GM12864 (cell line): ENCODE measurements around the gene ERC1.

ENCODE experiments used
- DNase-seq: peaks from one replicate; pipeline ENCODE4 v3.0.0-alpha.2; 2011; ENCODE audit warnings: low read depth
- H3K4me3 ChIP-seq: 2 replicates; pipeline ENCODE4 v1.5.1; 2011; ENCODE audit warnings: mild to moderate bottlenecking, low read depth, low read length, control low read depth
- TF ChIP-seq, protein P1 (sequence below): IDR thresholded peaks from 2 replicates; pipeline ENCODE4 v1.5.1; 2011; ENCODE audit warnings: low read depth, mild to moderate bottlenecking, moderate library complexity, low read length, control low read depth, inconsistent platforms; ENCODE audit errors: missing control alignments

The ERC1 gene

GRCh38 chr12:1357171-1357570 lies 366.1 kb downstream of the ERC1 start:
- no peak for DNase-seq
- TF ChIP-seq, protein P1, sequence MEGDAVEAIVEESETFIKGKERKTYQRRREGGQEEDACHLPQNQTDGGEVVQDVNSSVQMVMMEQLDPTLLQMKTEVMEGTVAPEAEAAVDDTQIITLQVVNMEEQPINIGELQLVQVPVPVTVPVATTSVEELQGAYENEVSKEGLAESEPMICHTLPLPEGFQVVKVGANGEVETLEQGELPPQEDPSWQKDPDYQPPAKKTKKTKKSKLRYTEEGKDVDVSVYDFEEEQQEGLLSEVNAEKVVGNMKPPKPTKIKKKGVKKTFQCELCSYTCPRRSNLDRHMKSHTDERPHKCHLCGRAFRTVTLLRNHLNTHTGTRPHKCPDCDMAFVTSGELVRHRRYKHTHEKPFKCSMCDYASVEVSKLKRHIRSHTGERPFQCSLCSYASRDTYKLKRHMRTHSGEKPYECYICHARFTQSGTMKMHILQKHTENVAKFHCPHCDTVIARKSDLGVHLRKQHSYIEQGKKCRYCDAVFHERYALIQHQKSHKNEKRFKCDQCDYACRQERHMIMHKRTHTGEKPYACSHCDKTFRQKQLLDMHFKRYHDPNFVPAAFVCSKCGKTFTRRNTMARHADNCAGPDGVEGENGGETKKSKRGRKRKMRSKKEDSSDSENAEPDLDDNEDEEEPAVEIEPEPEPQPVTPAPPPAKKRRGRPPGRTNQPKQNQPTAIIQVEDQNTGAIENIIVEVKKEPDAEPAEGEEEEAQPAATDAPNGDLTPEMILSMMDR = no peak
- no peak overlapping the region for H3K4me3 ChIP-seq

DNA sequence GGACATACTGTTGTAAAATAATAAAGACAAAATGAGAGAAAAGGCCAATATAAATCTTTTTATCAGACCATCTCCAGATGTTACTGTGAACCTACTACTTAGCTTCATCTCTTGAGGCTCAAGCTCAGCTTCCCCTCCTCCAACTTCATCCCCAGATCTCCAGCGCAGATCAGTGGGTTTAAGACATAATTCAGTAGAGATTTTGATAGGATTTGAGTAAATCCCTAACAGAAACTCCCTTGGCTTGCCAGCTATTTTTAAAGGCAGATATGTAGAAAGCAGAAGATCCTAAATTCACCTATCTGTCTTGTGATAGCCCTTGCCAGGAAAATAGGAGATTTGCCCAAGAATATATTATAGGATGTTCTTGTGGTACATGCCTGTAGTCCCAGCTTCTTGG lies 366.7 kb downstream of the ERC1 start:
- DNase-seq = no peak
- TF ChIP-seq, protein P1 = no peak
- H3K4me3 ChIP-seq = no peak overlapping the region

DNA sequence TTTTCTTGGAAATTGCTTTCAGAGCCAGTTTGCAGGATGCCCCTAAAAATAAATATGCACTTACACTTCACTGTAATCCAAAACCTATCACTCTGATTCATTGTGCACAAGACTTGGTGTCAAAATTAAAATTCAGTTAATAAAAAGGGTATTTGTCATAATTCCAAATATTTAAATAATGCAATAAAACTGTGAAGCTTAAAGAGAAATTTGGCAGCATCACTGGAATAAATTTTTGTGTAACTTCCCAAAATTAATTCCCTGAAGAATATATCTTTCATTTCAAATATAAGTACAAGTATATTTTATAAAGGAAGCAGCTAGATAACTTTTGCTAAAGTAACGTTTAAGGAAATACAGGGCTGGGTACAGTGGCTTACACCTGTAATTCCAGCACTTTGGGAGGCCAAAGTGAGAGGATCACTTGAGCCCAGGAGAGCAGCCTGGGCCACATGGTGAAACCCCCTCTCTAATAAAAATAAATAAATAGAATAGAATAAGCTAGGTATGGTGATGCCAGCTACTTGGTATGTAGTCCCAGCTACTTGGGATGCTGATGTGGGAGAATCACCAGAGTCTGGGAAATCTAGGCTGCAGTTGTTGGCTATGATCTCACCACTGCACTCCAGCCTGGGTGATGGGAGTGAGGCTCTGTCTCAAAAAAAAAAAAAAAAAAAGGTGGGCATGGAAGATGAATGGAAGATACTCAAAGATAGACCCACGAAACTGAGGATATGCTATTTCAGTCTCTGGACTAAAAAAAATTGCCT lies 369.6 kb downstream of the ERC1 start:
- TF ChIP-seq, protein P1 = no peak
- no peak for DNase-seq
- H3K4me3 ChIP-seq = no peak overlapping the region

GRCh38 chr12:1362143-1362662 lies 371.2 kb downstream of the ERC1 start:
- no peak overlapping the region for H3K4me3 ChIP-seq
- TF ChIP-seq, protein P1 = no peak
- DNase-seq = no peak

- no peak for DNase-seq
- no peak overlapping the region for H3K4me3 ChIP-seq
- TF ChIP-seq, protein P1 = no peak
These were observed 374.7 kb downstream of the ERC1 start for GRCh38 chr12:1365703-1366102.

DNA sequence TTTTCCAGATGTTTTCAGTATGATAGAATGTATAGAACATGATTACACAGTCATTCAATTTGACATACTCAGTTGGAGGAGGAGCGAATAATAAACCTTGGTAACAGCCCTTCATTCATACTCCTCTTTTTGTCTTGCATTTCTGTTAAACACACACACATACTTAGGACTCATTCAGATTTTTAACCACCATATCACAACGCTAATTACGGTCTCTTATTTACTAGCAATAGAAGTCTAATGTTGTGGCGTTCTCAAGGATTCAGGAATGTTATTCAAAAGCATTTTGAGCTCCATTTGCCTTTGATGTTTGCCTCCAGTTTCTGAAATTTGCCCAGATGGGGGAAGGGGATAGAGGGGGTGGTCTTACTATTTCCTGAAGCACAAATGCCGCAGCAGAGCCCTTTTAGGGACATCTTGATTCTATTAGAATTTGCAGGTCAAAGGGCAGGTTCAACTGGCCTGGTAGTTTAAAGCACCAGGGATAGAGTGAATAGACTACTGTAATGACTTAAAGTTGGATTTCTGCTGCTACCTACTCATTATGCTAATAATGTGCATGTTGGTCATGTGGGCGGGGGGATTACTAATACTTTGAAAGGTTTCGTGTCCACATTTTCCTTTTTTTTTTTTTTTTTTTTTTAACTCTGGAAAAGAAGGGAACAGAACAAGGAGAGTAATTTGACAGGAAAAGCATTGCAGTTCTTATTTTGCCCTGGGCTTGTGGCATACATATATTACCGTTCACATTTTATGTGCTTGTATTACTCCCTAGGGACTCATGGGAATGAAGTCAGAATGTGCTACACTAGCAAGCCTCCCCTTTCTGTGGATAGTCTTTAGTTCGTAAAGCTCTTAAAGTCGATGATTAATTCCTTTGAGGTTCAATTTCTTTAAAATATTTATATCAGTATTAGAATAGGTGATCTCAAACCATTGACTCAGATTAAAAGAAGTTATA lies 376.6 kb downstream of the ERC1 start:
- no peak overlapping the region for H3K4me3 ChIP-seq
- TF ChIP-seq, protein P1 = no peak
- DNase-seq = no peak
